Tracheal epithelial cell (primary cell): ENCODE data around the gene SPOP. TPM values are rescaled to one million over a fixed set of nuclear protein-coding genes. Genes with fewer than 3 reads are reported as not detected.

ENCODE experiments used
- total RNA-seq: library from RNA; depleted of rRNA; stranded (reverse); fragments of >200 nt; gene quantifications from 2 replicates; pipeline ENCODE4 v1.2.1, GENCODE V29; 2014

SPOP gene
- total RNA-seq: 34.7 and 36.2 TPM in 2 replicates

GRCh38 chr17:49677933-49678847 is at the start of gene SPOP:
Gene SPOP, minus strand, starts transcription at chr17:49678097. Its CDS starts 55,287 bp downstream, at chr17:49622810.

DNA sequence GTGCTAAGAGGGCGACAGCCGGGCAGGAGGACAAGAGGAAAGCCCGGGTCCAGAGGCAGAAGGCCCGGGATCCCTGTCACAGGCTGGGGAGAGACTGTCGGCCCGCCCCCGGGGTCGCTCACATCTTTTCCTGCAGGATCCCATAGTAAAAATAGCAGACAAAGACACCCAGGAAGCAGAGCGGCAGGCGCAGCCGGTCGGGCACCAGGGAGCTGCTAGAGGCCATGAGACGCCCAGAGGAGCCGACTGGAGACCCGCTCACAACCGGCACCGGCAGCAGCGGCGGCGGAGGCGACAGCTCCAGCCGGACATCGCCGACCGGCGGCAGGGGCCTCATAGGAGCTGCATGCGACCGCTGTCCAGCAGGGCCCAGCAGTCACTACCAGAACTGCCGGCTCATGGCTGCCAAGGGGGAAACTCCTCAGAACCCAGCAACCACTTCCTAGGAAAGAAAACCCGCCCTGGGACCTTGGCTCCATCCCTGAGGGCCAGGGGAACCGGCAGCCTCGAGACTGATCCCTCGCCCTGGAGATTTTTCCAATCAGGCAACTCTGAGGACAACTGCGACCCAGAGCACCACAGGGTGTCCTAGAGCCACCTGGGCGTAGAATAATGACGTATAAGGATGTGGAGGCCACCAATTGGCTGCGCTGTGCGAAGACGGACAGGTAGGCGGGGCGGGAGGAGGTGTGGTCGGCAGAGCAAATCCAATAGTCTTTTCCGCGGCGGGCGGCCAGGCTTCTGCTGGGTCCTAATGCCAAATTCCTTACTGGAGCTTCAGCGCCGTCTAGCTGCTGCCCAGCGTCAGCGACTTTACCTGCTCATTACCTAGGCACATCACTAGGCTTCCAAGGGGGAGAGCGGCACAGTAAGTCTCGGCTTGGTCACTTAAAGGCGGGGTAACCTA is 30.0 kb upstream of the SPOP start, which contains the start of gene SLC35B1:
TSS of gene SLC35B1 (minus strand) at position 357 of the 907 bp plus-strand sequence. CDS start at position 226, 131 bp downstream.

DNA sequence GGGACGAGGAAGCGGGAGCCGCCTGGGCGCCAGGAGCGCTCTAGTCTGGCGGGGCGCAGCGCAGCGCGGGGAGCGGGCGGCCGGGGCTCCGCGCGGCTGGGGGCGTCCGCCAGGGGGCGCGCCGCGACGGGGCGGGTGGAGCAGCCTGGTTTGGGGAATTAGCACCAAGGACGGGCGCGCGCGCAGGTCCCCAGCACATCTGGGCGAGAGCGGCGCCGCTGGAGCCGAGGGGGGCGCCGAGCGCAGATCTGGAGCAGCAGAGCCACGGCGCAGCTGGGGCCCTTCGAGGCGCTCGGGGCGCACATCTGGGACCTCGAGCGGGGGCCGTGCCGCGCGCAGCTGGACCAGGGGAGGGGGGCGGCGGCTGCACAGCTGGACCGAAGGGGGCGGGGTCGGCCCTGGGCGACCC is 102.2 kb downstream of the SPOP start, which contains the start of gene NXPH3:
TSS of gene NXPH3 (plus strand) at position 193 of the 409 bp plus-strand sequence. CDS start 349 bp downstream, outside the sequence.

Other genes with a start within 250 kb of the SPOP start
- gene NGFR, start 182.8 kb downstream of the SPOP start, total RNA-seq: 0.48 and 1.1 TPM in 2 replicates
- gene NXPH3, start 102.2 kb downstream of the SPOP start, total RNA-seq: under 0.01 TPM in 1 of 2 replicates, not detected in the other
- 48.0 and 51.8 TPM in 2 replicates for gene SLC35B1, start 29.9 kb upstream of the SPOP start, total RNA-seq
- gene FAM117A, start 86.0 kb upstream of the SPOP start, total RNA-seq: 3.9 and 4.3 TPM in 2 replicates
- 20.5 and 27.5 TPM in 2 replicates for gene KAT7, start 110.6 kb upstream of the SPOP start, total RNA-seq
- gene TAC4, start 170.0 kb upstream of the SPOP start, total RNA-seq: not detected in 2 replicates